Measurements from ENCODE around the gene SORCS3. TPM values are rescaled to one million over a fixed set of nuclear protein-coding genes. Genes with fewer than 3 reads are reported as not detected.

The SORCS3 gene
- polyA plus RNA-seq, 1 donor (not counting 4 experiments of a cell fraction or from before 2014, with no cell fraction given): not detected

- no peaks in the 10 kb centered on the region for H3K4me1 ChIP-seq (ENCODE audit: control insufficient read depth, extremely low read depth, insufficient read depth, low read length)
- no peak for TF ChIP-seq EZH2 (IDR thresholded peaks at IDR 0.05; ENCODE audit: low read length)
- TF ChIP-seq CTCF (optimal IDR thresholded peaks at IDR 0.05 in 1 of 3, IDR thresholded peaks at IDR 0.05 in 1 of 3, conservative IDR thresholded peaks at IDR 0.05 in 1 of 3; ENCODE audit: extremely low read depth in 1 of 3, insufficient read depth in 2 of 3, low read length in 3 of 3): no peak
- H3K9me3 ChIP-seq (ENCODE audit: control insufficient read depth, low read depth, low read length): no peaks in the 10 kb centered on the region
- no peak for FAIRE-seq
- no peak overlapping the region for H3K9ac ChIP-seq (ENCODE audit: control insufficient read depth, extremely low read depth, insufficient read depth, low read length)
- DNase-seq (ENCODE audit: low read depth, low spot score): no peak
- no peaks in the 10 kb centered on the region for H3K79me2 ChIP-seq (ENCODE audit: control insufficient read depth, insufficient read depth, low read length)
- no peaks in the 10 kb centered on the region for H4K20me1 ChIP-seq (ENCODE audit: control insufficient read depth, extremely low read depth, insufficient read depth, low read length)
- no peak overlapping the region for H3K4me3 ChIP-seq (ENCODE audit: control insufficient read depth in 2 of 3, extremely low read depth in 1 of 3, insufficient read depth in 2 of 3, low read depth in 1 of 3, low read length in 3 of 3)
- no peak overlapping the region for H3K27ac ChIP-seq (ENCODE audit: control insufficient read depth, insufficient read depth, low read length)
- dilution Hi-C loops (cut with MboI; ENCODE audit: extremely low pct_ligation_motif_present, low sequenced_read_pairs): no loop called here
- no peak overlapping the region for H3K4me2 ChIP-seq (ENCODE audit: control insufficient read depth, extremely low read depth, insufficient read depth, low read depth, low read length)
- H2AFZ ChIP-seq (ENCODE audit: control insufficient read depth, low read length): no peak overlapping the region
- no peaks in the 10 kb centered on the region for H3K36me3 ChIP-seq (ENCODE audit: control insufficient read depth in 2 of 2, extremely low read depth in 1 of 2, insufficient read depth in 2 of 2, low read length in 2 of 2)
- H3K27me3 ChIP-seq (ENCODE audit: control insufficient read depth, extremely low read depth, insufficient read depth, low read length): no peaks in the 10 kb centered on the region
- H3K9me1 ChIP-seq (ENCODE audit: control insufficient read depth, extremely low read depth, insufficient read depth, low read length): no peaks in the 10 kb centered on the region
Measured at GRCh38 chr10:104938031-104938430, 296.9 kb downstream of the SORCS3 start.

- TF ChIP-seq EZH2 (IDR thresholded peaks at IDR 0.05; ENCODE audit: low read length) (no peak), CTCF (optimal IDR thresholded peaks at IDR 0.05 in 1 of 3, IDR thresholded peaks at IDR 0.05 in 1 of 3, conservative IDR thresholded peaks at IDR 0.05 in 1 of 3; ENCODE audit: extremely low read depth in 1 of 3, insufficient read depth in 2 of 3, low read length in 3 of 3) (no peak)
- Histone ChIP-seq H4K20me1 (ENCODE audit: control insufficient read depth, extremely low read depth, insufficient read depth, low read length) (no peaks in the 10 kb centered on the region), H3K36me3 (ENCODE audit: control insufficient read depth in 2 of 2, extremely low read depth in 1 of 2, insufficient read depth in 2 of 2, low read length in 2 of 2) (no peaks in the 10 kb centered on the region), H3K79me2 (ENCODE audit: control insufficient read depth, insufficient read depth, low read length) (no peaks in the 10 kb centered on the region), H3K9me3 (ENCODE audit: control insufficient read depth, low read depth, low read length) (no peaks in the 10 kb centered on the region), H3K4me2 (ENCODE audit: control insufficient read depth, extremely low read depth, insufficient read depth, low read depth, low read length) (no peak overlapping the region), H3K9ac (ENCODE audit: control insufficient read depth, extremely low read depth, insufficient read depth, low read length) (no peak overlapping the region), H3K9me1 (ENCODE audit: control insufficient read depth, extremely low read depth, insufficient read depth, low read length) (no peaks in the 10 kb centered on the region), H2AFZ (ENCODE audit: control insufficient read depth, low read length) (no peak overlapping the region), H3K4me1 (ENCODE audit: control insufficient read depth, extremely low read depth, insufficient read depth, low read length) (no peaks in the 10 kb centered on the region), H3K27me3 (ENCODE audit: control insufficient read depth, extremely low read depth, insufficient read depth, low read length) (no peaks in the 10 kb centered on the region), H3K27ac (ENCODE audit: control insufficient read depth, insufficient read depth, low read length) (no peak overlapping the region), H3K4me3 (ENCODE audit: control insufficient read depth in 2 of 3, extremely low read depth in 1 of 3, insufficient read depth in 2 of 3, low read depth in 1 of 3, low read length in 3 of 3) (no peak overlapping the region)
- dilution Hi-C loops (cut with MboI; ENCODE audit: extremely low pct_ligation_motif_present, low sequenced_read_pairs): no loop called here
- DNase-seq (ENCODE audit: low read depth, low spot score): no peak
- no peak for FAIRE-seq
Measured at GRCh38 chr10:104941662-104942061, 300.6 kb downstream of the SORCS3 start.
